Panc1 (cell line): Measurements from ENCODE around the gene SC5D. TPM values are rescaled to one million over a fixed set of nuclear protein-coding genes. Genes with fewer than 3 reads are reported as not detected.

Experiments
- ATAC-seq: fragments of 200-7000 bp; cut with Tn5 transposase; 2 replicates; pipeline ENCODE4 v1.9.1; 2020; ENCODE audit warnings: mild to moderate bottlenecking, moderate library complexity
- BruUV-seq: library from RNA; stranded (reverse); fragments of 400-500 nt; replicated peaks from 2 replicates; lab custom pipeline; 2021; lab: Mats Ljungman, UMichigan
- CTCF ChIA-PET: fragments of 300-600 bp; sonication (Branson Sonifier 250); formaldehyde crosslinking; loops from one replicate; lab custom pipeline; 2022; ENCODE audit warnings: antibody characterized with exemption; lab: Charles Lee
- POLR2A ChIA-PET: fragments of 300-600 bp; sonication (Branson Sonifier 250); formaldehyde crosslinking; loops from one replicate; lab custom pipeline; 2022; ENCODE audit warnings: antibody characterized with exemption; lab: Charles Lee
- DNase-seq: peaks from one replicate; pipeline ENCODE4 v3.0.0-alpha.2; 2010; ENCODE audit warnings: low read depth, low spot score
- H3K27ac ChIP-seq: 2 replicates; pipeline ENCODE4 v1.5.1; 2011; ENCODE audit warnings: mild to moderate bottlenecking, low read length, inconsistent platforms
- H3K27me3 ChIP-seq: fragments of 200-500 bp; sonication (Bioruptor generic); 2 replicates; pipeline ENCODE4 v1.6.0; 2014; ENCODE audit warnings: low read length, inconsistent platforms; ENCODE audit not compliant: control insufficient read depth, insufficient read depth
- H3K36me3 ChIP-seq: fragments of 200-500 bp; sonication (Bioruptor generic); 2 replicates; pipeline ENCODE4 v1.5.1; 2014; ENCODE audit warnings: inconsistent platforms, mild to moderate bottlenecking, low read length, moderate library complexity; ENCODE audit not compliant: control insufficient read depth, insufficient read depth
- H3K4me1 ChIP-seq: 2 replicates; pipeline ENCODE4 v1.5.1; 2011; ENCODE audit warnings: inconsistent platforms, mild to moderate bottlenecking, low read length, moderate library complexity; ENCODE audit not compliant: control insufficient read depth, insufficient read depth
- H3K4me3 ChIP-seq, 2 experiments: 2 replicates each; pipeline ENCODE4 v1.5.1; 2011 to 2012; ENCODE audit warnings: low read depth in 2 of 2, low read length in 2 of 2, mild to moderate bottlenecking in 2 of 2, inconsistent platforms in 1 of 2, moderate library complexity in 1 of 2
- H3K9me3 ChIP-seq: fragments of 200-500 bp; sonication (Bioruptor generic); 2 replicates; pipeline ENCODE4 v1.5.1; 2014; ENCODE audit warnings: low read depth, mild to moderate bottlenecking, inconsistent platforms, low read length, moderate library complexity; ENCODE audit not compliant: control insufficient read depth, insufficient read depth
- CTCF ChIP-seq: fragments of 450-650 bp; IDR thresholded peaks from 2 replicates; pipeline ENCODE4 v1.5.1; 2017; ENCODE audit warnings: mild to moderate bottlenecking
- POLR2AphosphoS5 ChIP-seq: IDR thresholded peaks from 2 replicates; pipeline ENCODE4 v1.6.1; 2012; ENCODE audit warnings: mild to moderate bottlenecking, low read depth, low read length, moderate library complexity
- SIN3A ChIP-seq: IDR thresholded peaks from 2 replicates; pipeline ENCODE4 v1.6.1; 2012; ENCODE audit warnings: low read depth, mild to moderate bottlenecking, low read length, moderate library complexity, borderline replicate concordance; ENCODE audit not compliant: insufficient read depth
- TCF7L2 ChIP-seq: IDR thresholded peaks from 2 replicates; pipeline ENCODE4 v1.6.1; 2011; ENCODE audit warnings: mild to moderate bottlenecking, low read depth, low read length, inconsistent platforms
- in situ Hi-C: cut with HindIII; loops from 2 replicates; pipeline ENCODE4 v1.10.0; 2016; ENCODE audit warnings: low sequenced_read_pairs, low pct_unique_long_range_greater_than_20kb
- intact Hi-C: fragments of 100-400 bp; cut with micrococcal nuclease; formaldehyde crosslinking; loops from one replicate; pipeline ENCODE4 v1.10.0; 2022; ENCODE audit not compliant: unreplicated experiment
- total RNA-seq: library from RNA; stranded (reverse); gene quantifications from one replicate; pipeline ENCODE4 v1.2.1, GENCODE V29; 2021; ENCODE audit not compliant: unreplicated experiment
- TF ChIP-seq, protein P1 (sequence below), 2 experiments: IDR thresholded peaks; 2 replicates each; pipeline ENCODE4 v1.6.1; 2011 to 2012; ENCODE audit warnings: low read depth in 2 of 2, control low read depth in 1 of 2, low read length in 1 of 2, mild to moderate bottlenecking in 1 of 2, moderate library complexity in 1 of 2; ENCODE audit not compliant: insufficient read depth in 1 of 2

Gene SC5D
- total RNA-seq, 1 experiment from 2014 or later: 54.3 TPM

DNA sequence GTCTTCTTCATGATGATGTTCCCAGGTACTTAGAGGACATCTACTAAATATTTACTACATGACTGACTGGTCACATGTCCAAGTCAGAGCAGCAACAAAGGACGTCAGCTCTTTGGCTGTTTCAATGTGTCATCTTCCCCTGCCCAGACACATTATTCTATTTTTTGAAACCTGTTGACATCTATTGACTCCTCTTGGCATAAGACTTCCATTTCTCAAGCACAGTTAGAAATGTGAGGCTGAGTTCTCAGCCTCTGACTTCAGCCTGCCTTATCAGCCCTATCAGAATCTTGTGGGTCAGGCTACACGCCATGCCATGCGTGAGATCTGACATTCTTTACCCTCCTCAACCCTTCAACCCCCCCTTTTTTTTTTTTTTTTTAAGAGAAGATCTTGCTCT lies 63.8 kb downstream of the SC5D start:
- ATAC-seq: no peak

More for the DNA sequence above, 63.8 kb downstream of the SC5D start:
- DNase-seq: no peak
- Histone ChIP-seq H3K27me3 (peaks cover 16% of the 10 kb centered on the region), H3K36me3 (no peaks in the 10 kb centered on the region), H3K9me3 (no peaks in the 10 kb centered on the region), H3K4me3 (no peak overlapping the region), H3K27ac (no peak overlapping the region), H3K4me1 (no peaks in the 10 kb centered on the region)
- in situ Hi-C loops (no loop called here), intact Hi-C loops (no loop called here)
- TF ChIP-seq, protein P1, sequence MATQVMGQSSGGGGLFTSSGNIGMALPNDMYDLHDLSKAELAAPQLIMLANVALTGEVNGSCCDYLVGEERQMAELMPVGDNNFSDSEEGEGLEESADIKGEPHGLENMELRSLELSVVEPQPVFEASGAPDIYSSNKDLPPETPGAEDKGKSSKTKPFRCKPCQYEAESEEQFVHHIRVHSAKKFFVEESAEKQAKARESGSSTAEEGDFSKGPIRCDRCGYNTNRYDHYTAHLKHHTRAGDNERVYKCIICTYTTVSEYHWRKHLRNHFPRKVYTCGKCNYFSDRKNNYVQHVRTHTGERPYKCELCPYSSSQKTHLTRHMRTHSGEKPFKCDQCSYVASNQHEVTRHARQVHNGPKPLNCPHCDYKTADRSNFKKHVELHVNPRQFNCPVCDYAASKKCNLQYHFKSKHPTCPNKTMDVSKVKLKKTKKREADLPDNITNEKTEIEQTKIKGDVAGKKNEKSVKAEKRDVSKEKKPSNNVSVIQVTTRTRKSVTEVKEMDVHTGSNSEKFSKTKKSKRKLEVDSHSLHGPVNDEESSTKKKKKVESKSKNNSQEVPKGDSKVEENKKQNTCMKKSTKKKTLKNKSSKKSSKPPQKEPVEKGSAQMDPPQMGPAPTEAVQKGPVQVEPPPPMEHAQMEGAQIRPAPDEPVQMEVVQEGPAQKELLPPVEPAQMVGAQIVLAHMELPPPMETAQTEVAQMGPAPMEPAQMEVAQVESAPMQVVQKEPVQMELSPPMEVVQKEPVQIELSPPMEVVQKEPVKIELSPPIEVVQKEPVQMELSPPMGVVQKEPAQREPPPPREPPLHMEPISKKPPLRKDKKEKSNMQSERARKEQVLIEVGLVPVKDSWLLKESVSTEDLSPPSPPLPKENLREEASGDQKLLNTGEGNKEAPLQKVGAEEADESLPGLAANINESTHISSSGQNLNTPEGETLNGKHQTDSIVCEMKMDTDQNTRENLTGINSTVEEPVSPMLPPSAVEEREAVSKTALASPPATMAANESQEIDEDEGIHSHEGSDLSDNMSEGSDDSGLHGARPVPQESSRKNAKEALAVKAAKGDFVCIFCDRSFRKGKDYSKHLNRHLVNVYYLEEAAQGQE (IDR thresholded peaks at IDR 0.05; ENCODE audit: insufficient read depth in 1 of 2, low read depth in 2 of 2, low read length in 1 of 2): no peak
- TF ChIP-seq TCF7L2: no peak
- TF ChIP-seq SIN3A: no peak
- no peak for TF ChIP-seq CTCF
- no peak for TF ChIP-seq POLR2AphosphoS5
- no TSS peak for BruUV-seq
- POLR2A ChIA-PET: interaction anchor here (0.6 kb wide), 1 partner anchor 475 kb away, joined by 3 read pairs; no protein-coding TSS in a partner anchor
- CTCF ChIA-PET: no interaction called here

Other genes with a start within 250 kb of the SC5D start
- 0.15 TPM for gene TECTA, start 191.5 kb upstream of the SC5D start, total RNA-seq
- gene SORL1, start 159.5 kb downstream of the SC5D start, total RNA-seq: 36.3 TPM